Brain microvascular endothelial cell (primary cell): ENCODE measurements around the gene CCL24.
"Not testable (repeated sequence)": the region's sequence is repeated elsewhere in the genome, so short reads cannot be mapped to it uniquely, and the experiment has no call there.

Source experiments
- DNase-seq: peaks from one replicate; pipeline ENCODE4 v3.0.0-alpha.2; 2020
- H3K27ac ChIP-seq: fragments of 250-450 bp; sonication (Bioruptor Pico); 2 replicates; pipeline ENCODE4 v1.5.1; 2020; ENCODE audit warnings: mild to moderate bottlenecking, moderate library complexity
- H3K27me3 ChIP-seq: fragments of 250-450 bp; sonication (Bioruptor Pico); replicated peaks from 2 replicates; pipeline ENCODE4 v1.5.1; 2020; ENCODE audit warnings: mild to moderate bottlenecking
- H3K36me3 ChIP-seq: fragments of 250-450 bp; sonication (Bioruptor Pico); replicated peaks from 2 replicates; pipeline ENCODE4 v1.5.1; 2020; ENCODE audit warnings: mild to moderate bottlenecking
- H3K4me3 ChIP-seq: 2 replicates; pipeline ENCODE4 v1.5.1; 2011; ENCODE audit warnings: low read depth, mild to moderate bottlenecking, control low read depth, low read length, moderate library complexity
- in situ Hi-C: cut with HindIII; loops from 2 replicates; pipeline ENCODE4 v1.10.0; 2017; ENCODE audit warnings: low sequenced_read_pairs, low pct_ligation_motif_present
- TF ChIP-seq, protein P1 (sequence below): IDR thresholded peaks from 2 replicates; pipeline ENCODE4 v1.5.1; 2011; ENCODE audit warnings: low read depth, mild to moderate bottlenecking, moderate library complexity, low read length, control low read depth, inconsistent platforms; ENCODE audit errors: missing control alignments

CCL24 gene

DNA sequence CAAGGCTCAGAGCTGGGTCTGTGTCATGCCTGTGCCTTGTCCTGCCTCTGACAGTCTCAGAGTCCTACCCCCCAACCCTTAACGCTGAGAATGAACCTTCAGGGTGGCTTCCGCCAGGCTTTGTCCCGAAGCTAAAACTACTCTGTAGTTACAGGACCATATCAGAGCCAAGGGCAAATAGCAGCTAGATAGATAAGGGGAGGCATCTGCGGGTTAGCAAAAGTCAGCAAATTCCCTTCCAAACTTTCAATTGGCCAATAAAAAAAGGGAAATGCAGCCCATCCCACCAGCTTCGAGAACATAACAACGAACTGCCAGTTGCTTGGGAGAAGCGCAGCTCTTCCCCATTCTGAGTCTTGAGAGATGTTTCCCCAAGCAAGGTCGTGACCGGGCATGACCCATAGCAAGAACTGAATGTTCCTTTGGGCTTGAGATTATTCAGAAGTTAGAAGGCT is 17.7 kb downstream of the CCL24 start:
- no peak overlapping the region for H3K27ac ChIP-seq
- peaks cover 8% of the 10 kb centered on the region for H3K27me3 ChIP-seq
- DNase-seq = no peak
- TF ChIP-seq, protein P1, sequence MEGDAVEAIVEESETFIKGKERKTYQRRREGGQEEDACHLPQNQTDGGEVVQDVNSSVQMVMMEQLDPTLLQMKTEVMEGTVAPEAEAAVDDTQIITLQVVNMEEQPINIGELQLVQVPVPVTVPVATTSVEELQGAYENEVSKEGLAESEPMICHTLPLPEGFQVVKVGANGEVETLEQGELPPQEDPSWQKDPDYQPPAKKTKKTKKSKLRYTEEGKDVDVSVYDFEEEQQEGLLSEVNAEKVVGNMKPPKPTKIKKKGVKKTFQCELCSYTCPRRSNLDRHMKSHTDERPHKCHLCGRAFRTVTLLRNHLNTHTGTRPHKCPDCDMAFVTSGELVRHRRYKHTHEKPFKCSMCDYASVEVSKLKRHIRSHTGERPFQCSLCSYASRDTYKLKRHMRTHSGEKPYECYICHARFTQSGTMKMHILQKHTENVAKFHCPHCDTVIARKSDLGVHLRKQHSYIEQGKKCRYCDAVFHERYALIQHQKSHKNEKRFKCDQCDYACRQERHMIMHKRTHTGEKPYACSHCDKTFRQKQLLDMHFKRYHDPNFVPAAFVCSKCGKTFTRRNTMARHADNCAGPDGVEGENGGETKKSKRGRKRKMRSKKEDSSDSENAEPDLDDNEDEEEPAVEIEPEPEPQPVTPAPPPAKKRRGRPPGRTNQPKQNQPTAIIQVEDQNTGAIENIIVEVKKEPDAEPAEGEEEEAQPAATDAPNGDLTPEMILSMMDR = no peak
- no peaks in the 10 kb centered on the region for H3K36me3 ChIP-seq
- in situ Hi-C loops = no loop called here
- no peak overlapping the region for H3K4me3 ChIP-seq

DNA sequence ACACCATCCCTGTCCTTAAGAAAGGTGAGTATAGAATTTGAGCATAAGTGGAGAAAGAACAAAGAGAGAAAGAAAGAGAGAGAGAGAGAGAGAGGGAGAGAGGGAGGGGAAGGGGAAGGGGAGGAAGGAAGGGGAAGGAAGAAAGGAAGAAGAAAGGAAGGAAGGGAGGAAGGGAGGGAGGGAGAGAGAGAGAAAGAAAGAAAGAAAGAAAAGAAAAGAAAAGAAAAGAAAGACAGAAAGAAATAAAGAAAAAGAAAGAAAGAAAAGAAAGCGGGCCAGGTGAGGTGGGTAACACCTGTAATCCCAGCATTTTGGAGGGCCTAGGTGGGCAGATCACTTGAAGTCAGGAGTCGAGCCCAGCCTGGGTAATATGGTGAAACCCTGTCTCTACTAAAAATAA is 19.9 kb downstream of the CCL24 start:
- TF ChIP-seq, protein P1 = no peak
- no peak overlapping the region for H3K27ac ChIP-seq
- H3K36me3 ChIP-seq = no peaks in the 10 kb centered on the region
- in situ Hi-C loops = no loop called here
- DNase-seq = no peak
- H3K4me3 ChIP-seq = no peak overlapping the region
- peaks cover 8% of the 10 kb centered on the region for H3K27me3 ChIP-seq

DNA sequence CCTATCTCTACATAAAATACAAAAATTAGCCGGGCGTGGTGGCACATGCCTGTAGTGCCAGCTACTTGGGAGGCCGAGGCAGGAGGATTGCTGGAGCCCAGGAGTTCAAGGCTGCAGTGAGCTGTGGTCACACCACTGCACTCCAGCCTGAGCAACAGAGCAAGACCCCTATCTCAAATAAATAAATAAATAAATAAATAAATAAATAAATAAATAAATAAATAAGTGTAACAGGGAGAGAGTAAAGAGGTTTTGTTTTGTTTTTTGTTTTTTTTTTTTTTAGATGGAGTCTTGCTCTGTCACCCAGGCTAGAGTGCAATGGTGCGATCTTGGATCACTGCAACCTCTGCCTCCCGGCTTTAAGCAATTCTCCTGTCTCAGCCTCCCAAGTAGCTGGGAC is 21.0 kb downstream of the CCL24 start:
- H3K36me3 ChIP-seq, H3K27me3 ChIP-seq, H3K27ac ChIP-seq, in situ Hi-C loops, DNase-seq, H3K4me3 ChIP-seq: not testable (repeated sequence)

DNA sequence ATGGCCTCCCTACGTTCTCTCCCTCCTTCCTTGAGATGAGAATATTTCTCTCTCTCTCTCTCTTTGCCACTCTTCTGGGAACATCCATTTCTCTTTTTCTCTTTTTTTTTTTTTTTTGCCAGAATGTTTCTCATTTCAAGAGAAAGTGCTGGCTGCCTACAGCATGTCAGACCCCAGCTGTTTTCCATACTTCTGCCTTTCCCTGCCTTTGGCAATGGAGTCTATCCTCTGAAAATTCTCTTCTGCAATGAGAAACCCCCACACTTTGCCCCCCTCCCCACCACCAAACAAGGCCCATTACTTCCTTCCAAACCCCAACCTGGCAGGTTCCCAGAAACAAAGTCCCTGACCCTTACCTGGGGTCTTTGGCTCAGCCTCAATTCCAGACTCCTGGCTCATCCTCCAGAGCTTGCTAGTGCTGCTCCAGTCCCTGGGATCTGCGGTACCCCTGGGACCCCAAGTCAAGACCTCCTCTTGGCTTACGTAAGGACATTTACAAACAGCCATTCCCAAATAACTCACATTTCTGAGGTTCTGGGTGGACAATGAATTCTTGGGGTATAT is 24.2 kb downstream of the CCL24 start:
- no peak overlapping the region for H3K27ac ChIP-seq
- TF ChIP-seq, protein P1 = no peak
- DNase-seq = no peak

DNA sequence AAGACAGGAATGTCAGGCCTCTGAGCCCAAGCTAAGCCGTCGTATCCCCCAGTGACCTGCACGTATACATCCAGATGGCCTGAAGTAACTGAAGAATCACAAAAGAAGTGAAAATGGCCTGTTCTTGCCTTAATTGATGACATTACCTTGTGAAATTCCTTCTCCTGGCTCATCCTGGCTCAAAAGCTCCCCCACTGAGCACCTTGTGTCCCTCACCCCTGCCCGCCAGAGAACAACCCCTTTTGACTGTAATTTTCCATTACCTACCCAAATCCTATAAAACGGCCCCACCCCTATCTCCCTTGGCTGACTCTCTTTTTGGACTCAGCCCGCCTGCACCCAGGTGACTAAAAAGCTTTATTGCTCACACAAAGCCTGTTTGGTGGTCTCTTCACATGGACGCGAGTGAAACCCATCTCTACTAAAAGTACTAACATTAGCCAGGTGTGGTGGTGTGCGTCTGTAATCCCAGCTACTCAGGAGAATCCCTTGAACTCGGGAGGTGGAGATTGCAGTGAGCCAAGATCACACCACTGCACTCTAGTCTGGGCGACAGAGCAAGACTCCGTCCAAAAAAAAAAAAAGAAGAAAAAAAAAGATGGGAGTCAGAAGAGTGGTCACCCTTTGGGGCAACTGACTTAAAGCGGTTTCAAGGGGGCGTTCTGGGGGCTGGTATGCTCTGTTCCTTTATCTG is 25.3 kb downstream of the CCL24 start:
- H3K4me3 ChIP-seq, H3K27me3 ChIP-seq, H3K27ac ChIP-seq, DNase-seq, H3K36me3 ChIP-seq, in situ Hi-C loops: not testable (repeated sequence)

More for the DNA sequence above, 24.2 kb downstream of the CCL24 start:
- Histone ChIP-seq H3K4me3 (no peak overlapping the region), H3K27me3 (no peaks in the 10 kb centered on the region), H3K36me3 (no peaks in the 10 kb centered on the region)
- in situ Hi-C loops = no loop called here

DNA sequence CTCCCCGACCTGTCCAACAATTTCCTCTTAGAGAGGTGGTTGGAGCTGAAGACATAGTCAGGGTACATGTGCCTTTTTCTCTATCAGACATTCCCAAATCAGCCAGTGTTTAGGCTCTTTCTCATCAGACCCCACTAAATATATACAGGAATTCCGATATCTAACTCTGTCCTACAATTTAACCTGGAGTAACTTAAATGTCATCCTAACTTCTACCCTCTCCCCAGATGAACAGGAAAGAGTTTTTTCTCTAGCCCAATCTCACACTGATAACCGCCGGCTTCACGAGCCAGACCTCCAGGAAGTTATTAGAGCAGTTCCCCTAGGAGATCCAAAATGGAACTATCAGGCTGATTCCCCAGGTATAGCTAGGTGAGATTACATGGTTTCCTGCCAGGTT is 30.5 kb downstream of the CCL24 start:
- H3K27ac ChIP-seq, H3K27me3 ChIP-seq, in situ Hi-C loops, H3K36me3 ChIP-seq, H3K4me3 ChIP-seq, DNase-seq: not testable (repeated sequence)

DNA sequence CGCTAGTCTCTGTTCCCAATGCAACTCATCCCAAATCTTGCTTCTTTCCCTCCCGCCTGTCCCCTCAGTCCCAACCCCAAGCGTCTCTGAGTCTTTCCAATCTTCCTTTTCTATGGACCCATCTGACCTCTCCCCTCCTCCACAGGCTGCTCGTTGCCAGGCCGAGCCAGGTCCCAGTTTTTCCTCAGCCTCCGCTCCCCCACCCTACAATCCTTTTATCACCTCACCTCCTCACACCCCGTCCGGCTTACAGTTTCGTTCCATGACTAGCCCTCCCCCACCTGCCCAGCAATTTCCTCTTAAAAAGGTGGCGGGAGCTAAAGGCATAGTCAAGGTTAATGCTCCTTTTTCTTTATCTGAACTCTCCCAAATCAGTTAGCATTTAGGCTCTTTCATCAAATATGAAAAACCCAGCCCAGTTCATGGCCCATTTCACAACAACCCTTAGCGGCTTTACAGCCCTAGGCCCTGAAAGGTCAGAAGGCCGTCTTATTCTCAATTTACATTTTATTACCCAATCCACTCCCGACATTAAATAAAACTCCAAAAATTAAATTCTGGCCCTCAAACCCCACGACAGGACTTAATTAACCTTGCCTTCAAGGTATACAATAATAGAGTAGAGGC is 32.8 kb downstream of the CCL24 start:
- H3K4me3 ChIP-seq, H3K36me3 ChIP-seq, H3K27me3 ChIP-seq, in situ Hi-C loops, DNase-seq, H3K27ac ChIP-seq: not testable (repeated sequence)

DNA sequence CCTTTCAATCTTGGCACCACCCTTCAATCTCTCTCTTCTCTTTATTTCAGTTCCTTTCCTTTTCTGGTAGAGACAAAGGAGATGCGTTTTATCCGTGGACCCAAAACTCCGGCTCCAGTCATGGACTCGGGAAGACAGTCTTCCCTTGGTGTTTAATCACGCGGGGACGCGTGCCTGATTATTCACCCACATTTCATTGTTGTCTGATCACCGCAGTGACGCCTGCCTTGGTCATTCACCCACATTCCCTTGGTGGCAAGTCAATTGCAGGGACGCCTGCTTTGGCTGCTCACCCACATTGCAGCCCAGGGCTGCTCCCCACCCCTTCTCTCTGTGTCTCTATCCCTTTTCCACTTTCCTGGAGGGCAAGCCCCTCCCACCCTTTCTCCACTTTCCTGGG is 34.1 kb downstream of the CCL24 start:
- in situ Hi-C loops, H3K27ac ChIP-seq, H3K4me3 ChIP-seq: not testable (repeated sequence)

DNA sequence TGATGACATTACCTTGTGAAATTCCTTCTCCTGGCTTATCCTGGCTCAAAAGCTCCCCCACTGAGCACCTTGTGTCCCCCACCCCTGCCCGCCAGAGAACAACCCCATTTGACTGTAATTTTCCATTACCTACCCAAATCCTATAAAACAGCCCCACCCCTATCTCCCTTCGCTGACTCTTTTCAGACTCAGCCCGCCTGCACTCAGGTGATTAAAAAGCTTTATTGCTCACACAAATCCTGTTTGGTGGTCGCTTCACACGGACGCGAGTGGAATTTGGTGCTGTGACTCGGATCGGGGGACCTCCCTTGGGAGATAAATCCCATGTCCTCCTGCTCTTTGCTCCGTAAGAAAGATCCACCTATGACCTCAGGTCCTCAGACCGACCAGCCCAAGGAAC is 34.6 kb downstream of the CCL24 start:
- H3K27ac ChIP-seq, H3K27me3 ChIP-seq, DNase-seq, in situ Hi-C loops, H3K4me3 ChIP-seq, H3K36me3 ChIP-seq: not testable (repeated sequence)

More for the DNA sequence above, 34.1 kb downstream of the CCL24 start:
- H3K27me3 ChIP-seq, DNase-seq, H3K36me3 ChIP-seq: not testable (repeated sequence)
